H9 (cell line): ENCODE data around the gene ATRNL1. TPM values are rescaled to one million over a fixed set of nuclear protein-coding genes. Genes with fewer than 3 reads are reported as not detected.

ENCODE experiments used
- DNase-seq: peaks from one replicate; pipeline ENCODE4 v3.0.0-alpha.2; 2017
- H2AFZ ChIP-seq: one replicate; pipeline ENCODE4 v1.6.1; 2013; ENCODE audit warnings: mild to moderate bottlenecking, low read length, control low read depth, moderate library complexity
- H2AK5ac ChIP-seq: 2 replicates; pipeline ENCODE4 v1.6.1; 2013; ENCODE audit warnings: low read length, control low read depth, mixed read lengths; ENCODE audit not compliant: insufficient read length
- H2BK120ac ChIP-seq: one replicate; pipeline ENCODE4 v1.6.1; 2013; ENCODE audit warnings: low read depth, mild to moderate bottlenecking, low read length, control low read depth, inconsistent platforms; ENCODE audit not compliant: poor library complexity, severe bottlenecking
- H2BK12ac ChIP-seq: 2 replicates; pipeline ENCODE4 v1.6.1; 2013; ENCODE audit warnings: low read length, control low read depth, mixed read lengths, low read depth; ENCODE audit not compliant: insufficient read length
- H2BK15ac ChIP-seq: 2 replicates; pipeline ENCODE4 v1.6.1; 2013; ENCODE audit warnings: low read depth, low read length, control low read depth
- H2BK20ac ChIP-seq: one replicate; pipeline ENCODE4 v1.6.1; 2013; ENCODE audit warnings: low read depth, mild to moderate bottlenecking, low read length, control low read depth, inconsistent platforms; ENCODE audit not compliant: poor library complexity, severe bottlenecking
- H2BK5ac ChIP-seq: 2 replicates; pipeline ENCODE4 v1.6.1; 2013; ENCODE audit warnings: low read length, control low read depth, mixed read lengths; ENCODE audit not compliant: insufficient read length
- H3K14ac ChIP-seq: 2 replicates; pipeline ENCODE4 v1.6.1; 2013; ENCODE audit warnings: low read length, control low read depth; ENCODE audit not compliant: insufficient read depth
- H3K18ac ChIP-seq: 2 replicates; pipeline ENCODE4 v1.6.1; 2013; ENCODE audit warnings: low read depth, mild to moderate bottlenecking, mixed read lengths, low read length, control low read depth; ENCODE audit not compliant: insufficient read length
- H3K23ac ChIP-seq: 2 replicates; pipeline ENCODE4 v1.6.1; 2013; ENCODE audit warnings: low read length, control low read depth, mixed read lengths, low read depth; ENCODE audit not compliant: insufficient read length
- H3K23me2 ChIP-seq: 2 replicates; pipeline ENCODE4 v1.6.1; 2013; ENCODE audit warnings: low read depth, mild to moderate bottlenecking, mixed read lengths, low read length, control low read depth; ENCODE audit not compliant: insufficient read length, poor library complexity, severe bottlenecking
- H3K27ac ChIP-seq: 2 replicates; pipeline ENCODE4 v1.5.1; 2013; ENCODE audit warnings: low read length, control low read depth, mixed read lengths, low read depth; ENCODE audit not compliant: insufficient read length
- H3K27me3 ChIP-seq: 2 replicates; pipeline ENCODE4 v1.6.1; 2013; ENCODE audit warnings: low read length, control low read depth, inconsistent platforms; ENCODE audit not compliant: insufficient read depth
- H3K4ac ChIP-seq: 2 replicates; pipeline ENCODE4 v1.6.1; 2013; ENCODE audit warnings: low read depth, mild to moderate bottlenecking, control low read depth, inconsistent platforms, low read length, moderate library complexity
- H3K4me1 ChIP-seq: 2 replicates; pipeline ENCODE4 v1.6.1; 2013; ENCODE audit warnings: low read length, control low read depth, inconsistent platforms; ENCODE audit not compliant: insufficient read depth
- H3K4me2 ChIP-seq: 2 replicates; pipeline ENCODE4 v1.6.1; 2013; ENCODE audit warnings: low read length, control low read depth, mixed read lengths; ENCODE audit not compliant: insufficient read length, insufficient read depth
- H3K56ac ChIP-seq: 2 replicates; pipeline ENCODE4 v1.6.1; 2013; ENCODE audit warnings: low read depth, mild to moderate bottlenecking, mixed read lengths, low read length, control low read depth; ENCODE audit not compliant: insufficient read length
- H3K79me1 ChIP-seq: 2 replicates; pipeline ENCODE4 v1.6.1; 2013; ENCODE audit warnings: low read depth, mild to moderate bottlenecking, moderate library complexity, low read length, control low read depth, inconsistent platforms; ENCODE audit not compliant: insufficient read depth, poor library complexity, severe bottlenecking
- H3K79me2 ChIP-seq: 2 replicates; pipeline ENCODE4 v1.6.1; 2013; ENCODE audit warnings: low read length, control low read depth, inconsistent platforms; ENCODE audit not compliant: insufficient read depth
- H3K9ac ChIP-seq: 2 replicates; pipeline ENCODE4 v1.6.1; 2013; ENCODE audit warnings: low read length, control low read depth, mixed read lengths; ENCODE audit not compliant: insufficient read length; ENCODE audit errors: extremely low read depth
- H3K9me3 ChIP-seq: one replicate; pipeline ENCODE4 v1.6.1; 2013; ENCODE audit warnings: low read depth, low read length, inconsistent platforms; ENCODE audit not compliant: control insufficient read depth
- H3T11ph ChIP-seq: one replicate; pipeline ENCODE4 v1.6.1; 2013; ENCODE audit warnings: mild to moderate bottlenecking, low read length, control low read depth, inconsistent platforms
- H4K20me1 ChIP-seq: one replicate; pipeline ENCODE4 v1.6.1; 2013; ENCODE audit not compliant: control insufficient read depth, insufficient read length, insufficient read depth
- H4K5ac ChIP-seq: 2 replicates; pipeline ENCODE4 v1.6.1; 2013; ENCODE audit warnings: low read depth, mild to moderate bottlenecking, mixed read lengths, low read length, control low read depth; ENCODE audit not compliant: insufficient read length
- H4K8ac ChIP-seq: replicated peaks from 2 replicates; pipeline ENCODE4 v1.6.1; 2013; ENCODE audit warnings: low read length, control low read depth, mixed read lengths, low read depth; ENCODE audit not compliant: insufficient read length
- H4K91ac ChIP-seq: 2 replicates; pipeline ENCODE4 v1.6.1; 2013; ENCODE audit warnings: low read depth, mild to moderate bottlenecking, moderate library complexity, mixed read lengths, low read length, control low read depth; ENCODE audit not compliant: insufficient read length
- H3K27ac Mint-ChIP-seq, 3 experiments: 2 replicates in 2 of 3; 3 replicates in 1 of 3; pipeline ENCODE4 v1.8.0; 2020 to 2021; ENCODE audit warnings: mixed read lengths in 3 of 3, mild to moderate bottlenecking in 1 of 3, moderate library complexity in 1 of 3
- H3K27me3 Mint-ChIP-seq: 2 replicates; pipeline ENCODE4 v1.8.0; 2021; ENCODE audit warnings: low read depth, mild to moderate bottlenecking, moderate library complexity, mixed read lengths
- H3K36me3 Mint-ChIP-seq, 3 experiments: 2 replicates in 2 of 3; 3 replicates in 1 of 3; pipeline ENCODE4 v1.8.0; 2020 to 2021; ENCODE audit warnings: low read depth in 3 of 3, mixed read lengths in 3 of 3; ENCODE audit not compliant: insufficient read depth in 1 of 3
- H3K4me1 Mint-ChIP-seq, 2 experiments: 2 replicates each; pipeline ENCODE4 v1.8.0; 2020; ENCODE audit warnings: mixed read lengths in 2 of 2
- H3K4me3 Mint-ChIP-seq, 2 experiments: 2 replicates in 1 of 2; 3 replicates in 1 of 2; pipeline ENCODE4 v1.8.0; 2020 to 2021; ENCODE audit warnings: mild to moderate bottlenecking in 2 of 2, mixed read lengths in 2 of 2, moderate library complexity in 1 of 2
- H3K9me3 Mint-ChIP-seq, 2 experiments: 2 replicates in 1 of 2; 3 replicates in 1 of 2; pipeline ENCODE4 v1.8.0; 2020; ENCODE audit warnings: mild to moderate bottlenecking in 2 of 2, mixed read lengths in 2 of 2, moderate library complexity in 1 of 2
- CTCF ChIP-seq: fragments of 200-600 bp; sonication (generic); conservative IDR thresholded peaks from 3 replicates; pipeline ENCODE4 v1.8.0; 2021; ENCODE audit warnings: antibody characterized with exemption, mild to moderate bottlenecking
- total RNA-seq: library from RNA; stranded (reverse); gene quantifications from 2 replicates; pipeline ENCODE4 v1.2.1, GENCODE V29; 2021

Gene ATRNL1
- total RNA-seq, 1 experiment from 2014 or later: 9.2 TPM

- Mint-ChIP-seq H3K27me3 (no peaks in the 10 kb centered on the region; the same call in 1 of the 2 replicates), H3K27ac (no peak overlapping the region), H3K9me3 (peaks cover 33 to 35% of the 10 kb centered on the region in 2 experiments), H3K36me3 (peaks cover 25 to 34% (median 28%) of the 10 kb centered on the region in 3 experiments), H3K4me3 (no peak overlapping the region), H3K4me1 (peaks cover 5 to 7% of the 10 kb centered on the region in 2 experiments; a peak in 3 of 4 replicates)
- Histone ChIP-seq H4K8ac (no peak overlapping the region), H4K20me1 (no peaks in the 10 kb centered on the region), H2BK5ac (no peak overlapping the region), H3K4me2 (no peak overlapping the region), H3T11ph (no peak overlapping the region), H3K4ac (no peak overlapping the region), H4K5ac (no peak overlapping the region), H3K79me1 (no peaks in the 10 kb centered on the region), H3K79me2 (no peaks in the 10 kb centered on the region), H2AK5ac (no peak overlapping the region), H3K18ac (no peak overlapping the region), H2BK20ac (no peak overlapping the region), H3K14ac (no peak overlapping the region), H4K91ac (no peak overlapping the region), H3K27me3 (no peaks in the 10 kb centered on the region), H2AFZ (no peak overlapping the region), H3K4me1 (no peaks in the 10 kb centered on the region), H3K56ac (no peak overlapping the region), H3K9me3 (no peaks in the 10 kb centered on the region), H3K23ac (no peak overlapping the region), H3K9ac (no peak overlapping the region), H2BK120ac (no peak overlapping the region), H2BK12ac (no peak overlapping the region), H2BK15ac (no peak overlapping the region), H3K27ac (no peak overlapping the region), H3K23me2 (no peaks in the 10 kb centered on the region)
- no peak for DNase-seq
- no peak for TF ChIP-seq CTCF
These were observed 43.5 kb downstream of the ATRNL1 start for GRCh38 chr10:115136616-115137015.
